CD4-positive, alpha-beta T cell treated with Interferon alpha-2 for 1 hour (primary cell): ENCODE results near the gene PRKN.
"Not testable (repeated sequence)": the region's sequence is repeated elsewhere in the genome, so short reads cannot be mapped to it uniquely, and the experiment has no call there.

Source experiments
- DNase-seq, 2 donors: peaks; one replicate each; pipeline ENCODE4 v3.0.0-alpha.2; 2020 to 2022

The PRKN gene

DNA sequence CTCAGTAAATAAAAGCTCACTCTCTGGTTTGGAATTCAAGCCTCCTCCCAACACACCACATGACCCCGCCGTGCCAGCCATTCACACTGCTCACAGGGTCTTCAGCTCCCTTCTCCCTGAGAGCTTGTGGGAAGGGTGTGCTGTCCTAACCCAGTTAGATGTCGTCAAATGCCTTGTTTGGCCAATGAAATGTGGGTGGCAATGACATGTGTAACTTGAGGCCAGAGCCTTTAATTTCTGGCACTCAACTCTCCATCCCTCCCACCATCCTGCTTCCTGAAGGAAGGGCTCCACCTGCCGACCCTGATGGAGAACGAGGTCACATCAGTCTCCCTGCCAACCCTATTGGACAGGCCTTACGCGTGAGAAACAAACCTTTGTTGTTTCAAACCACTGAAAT, 1229.2 kb downstream of the PRKN start:
- no peak for DNase-seq

DNA sequence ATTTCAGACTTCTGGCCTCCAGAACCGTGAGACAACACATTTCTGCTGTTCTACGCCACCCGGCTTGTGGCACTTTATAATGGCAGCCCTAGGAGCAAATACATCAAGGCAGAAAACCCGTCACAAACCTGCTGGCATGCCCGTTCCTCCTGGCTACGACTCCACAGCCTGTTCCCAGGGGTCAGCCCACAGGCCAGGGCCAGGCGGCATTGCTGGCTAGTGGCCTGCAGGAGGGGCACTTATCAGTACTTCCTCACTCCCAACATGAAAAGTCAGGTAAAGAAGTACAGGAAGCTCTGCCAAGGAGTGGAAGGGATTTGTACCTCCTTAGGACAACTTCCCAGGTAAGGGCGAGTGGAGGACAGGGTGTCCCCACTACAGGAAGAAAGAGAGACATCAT, 1230.6 kb downstream of the PRKN start:
- no peak for DNase-seq

- DNase-seq = not testable (repeated sequence)
Observed at GRCh38 chr6:161496271-161496670, 1231.3 kb downstream of the PRKN start.

DNA sequence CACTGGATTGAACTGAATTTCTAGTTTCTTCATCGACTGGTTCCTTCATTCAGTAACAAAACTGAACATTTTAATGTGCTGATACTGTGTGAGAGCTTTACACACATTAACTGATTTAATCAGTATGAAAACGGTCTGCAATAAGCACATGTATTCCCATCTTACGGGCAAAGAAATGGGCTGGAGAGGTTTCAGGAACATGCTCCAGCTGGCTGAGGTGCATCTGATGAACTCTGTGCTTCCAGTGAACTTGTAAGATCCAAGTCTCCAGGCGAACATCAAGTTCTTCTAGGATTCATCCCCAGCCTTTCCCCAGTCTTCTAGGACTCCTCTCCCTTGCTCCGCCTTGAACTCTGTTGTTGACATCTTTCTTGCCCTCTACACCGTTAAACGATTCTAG, 1233.0 kb downstream of the PRKN start:
- DNase-seq = no peak

DNA sequence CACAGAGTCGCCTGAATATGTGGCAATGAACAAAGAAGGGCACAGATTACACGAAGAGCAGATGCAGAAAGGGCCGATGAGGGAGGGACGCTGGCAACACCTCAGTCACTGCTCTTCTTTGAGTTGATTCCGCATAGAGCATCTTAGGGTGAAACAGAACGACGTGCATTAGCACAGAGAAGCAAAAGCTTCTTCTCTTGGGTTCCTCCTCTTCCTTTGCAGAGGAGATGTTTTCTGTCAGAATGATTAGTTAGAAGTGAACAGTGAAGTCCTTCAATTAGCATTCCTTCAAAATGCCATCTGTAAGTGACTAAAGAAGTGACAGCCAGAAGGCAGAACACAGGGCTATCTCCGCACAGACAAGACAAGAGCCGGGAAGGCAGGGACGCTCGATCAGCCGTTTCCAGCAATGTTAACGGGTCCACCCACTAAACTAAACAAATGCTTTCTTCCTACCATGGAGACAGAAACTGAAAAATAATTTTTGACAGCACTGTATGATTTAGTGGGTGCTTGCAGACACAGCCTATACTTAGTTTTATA, 1233.9 kb downstream of the PRKN start:
- no peak for DNase-seq

DNA sequence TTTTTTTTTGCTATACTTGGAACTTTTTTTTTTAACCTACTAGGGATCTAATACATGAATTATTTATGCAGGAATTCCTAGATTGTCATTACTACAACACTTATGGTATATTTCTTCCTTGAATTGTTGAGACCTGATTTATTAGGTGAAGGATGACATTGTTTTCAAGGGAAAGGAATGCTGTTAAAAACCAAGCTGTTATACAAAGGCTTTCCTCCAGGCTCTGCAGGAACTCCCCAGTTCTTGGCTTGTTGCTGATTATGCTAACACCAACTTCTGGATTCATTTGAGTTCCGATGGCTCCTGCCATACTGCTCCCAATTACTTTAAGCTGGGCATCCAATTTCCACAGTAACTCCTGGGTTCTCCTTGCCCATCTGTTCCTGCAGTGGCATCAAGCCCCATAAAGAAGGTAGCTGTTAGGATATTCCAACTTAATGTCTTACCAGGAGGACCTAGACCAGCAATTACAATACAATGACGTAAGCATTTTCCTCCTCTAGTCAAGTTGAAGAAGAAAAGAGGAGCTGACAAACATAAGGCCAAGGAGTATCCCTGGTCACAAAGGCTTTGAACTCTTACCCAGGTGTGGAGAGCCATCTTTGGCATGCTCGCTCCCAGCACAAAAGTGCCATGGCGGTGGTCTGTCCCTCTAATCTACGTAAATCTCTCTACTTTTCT, 1237.8 kb downstream of the PRKN start:
- DNase-seq = no peak

- DNase-seq = no peak
Observed at GRCh38 chr6:161487694-161488093, 1239.9 kb downstream of the PRKN start.

GRCh38 chr6:161487217-161487531, 1240.4 kb downstream of the PRKN start:
- DNase-seq = no peak

GRCh38 chr6:161486361-161487216, 1241.0 kb downstream of the PRKN start:
- no peak for DNase-seq

GRCh38 chr6:161482517-161482858, 1245.1 kb downstream of the PRKN start:
- DNase-seq = no peak

DNA sequence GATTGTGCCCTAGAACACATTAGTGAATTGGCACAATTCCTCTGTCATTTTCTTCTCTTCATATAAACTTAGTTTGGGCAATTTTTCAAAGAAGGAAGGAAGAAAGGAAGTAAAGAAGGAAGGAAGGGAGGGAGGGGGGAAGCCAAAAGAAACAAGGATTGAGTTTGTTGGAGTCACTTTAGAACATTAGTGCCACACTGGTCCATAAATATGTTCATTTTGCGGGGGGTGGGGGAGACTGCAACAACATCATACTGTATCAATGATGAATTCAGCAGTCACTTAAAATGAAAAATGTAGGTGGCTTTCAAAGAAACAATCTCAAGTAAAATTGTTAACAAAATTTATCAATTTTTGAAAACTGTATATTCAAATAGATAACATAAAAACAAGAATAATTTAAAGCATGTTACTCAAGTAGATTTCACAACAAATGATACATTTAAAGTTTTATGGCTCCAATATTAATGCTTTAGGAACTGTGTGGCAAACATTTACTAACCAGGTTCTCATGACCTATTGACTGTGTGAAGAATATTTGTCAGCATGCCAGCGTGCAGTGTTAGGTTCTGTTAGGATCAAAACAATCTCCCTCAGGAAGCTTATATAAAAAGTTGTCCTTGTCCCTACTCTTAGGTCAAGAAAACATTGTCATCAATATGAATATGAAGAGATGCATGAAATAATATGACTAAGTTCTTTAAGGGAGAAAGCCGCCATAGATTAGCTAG, 1245.6 kb downstream of the PRKN start:
- no peak for DNase-seq

- DNase-seq = no peak
Observed at GRCh38 chr6:161480421-161481155, 1247.0 kb downstream of the PRKN start.

DNA sequence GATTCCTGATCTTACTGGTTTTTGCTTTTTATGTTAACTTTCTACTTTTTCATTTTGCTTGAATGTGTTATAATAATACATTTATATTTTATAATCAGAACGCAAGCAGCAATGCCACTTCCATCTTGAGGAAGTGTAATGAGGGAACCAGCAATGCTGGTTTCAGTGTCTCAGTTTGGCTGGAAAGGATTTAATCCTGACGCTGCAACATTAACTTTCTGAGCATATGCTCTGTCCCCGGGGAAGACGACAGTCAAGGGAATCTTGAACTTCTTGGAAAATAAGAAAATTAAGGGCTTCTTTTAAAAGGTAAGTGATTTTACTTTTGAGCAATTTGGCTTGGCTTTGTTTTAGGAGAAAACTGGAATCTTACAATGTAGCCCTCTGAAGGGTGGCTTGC, 1248.2 kb downstream of the PRKN start:
- DNase-seq = no peak

- DNase-seq = no peak
Observed at GRCh38 chr6:161477876-161478425, 1249.6 kb downstream of the PRKN start.

DNA sequence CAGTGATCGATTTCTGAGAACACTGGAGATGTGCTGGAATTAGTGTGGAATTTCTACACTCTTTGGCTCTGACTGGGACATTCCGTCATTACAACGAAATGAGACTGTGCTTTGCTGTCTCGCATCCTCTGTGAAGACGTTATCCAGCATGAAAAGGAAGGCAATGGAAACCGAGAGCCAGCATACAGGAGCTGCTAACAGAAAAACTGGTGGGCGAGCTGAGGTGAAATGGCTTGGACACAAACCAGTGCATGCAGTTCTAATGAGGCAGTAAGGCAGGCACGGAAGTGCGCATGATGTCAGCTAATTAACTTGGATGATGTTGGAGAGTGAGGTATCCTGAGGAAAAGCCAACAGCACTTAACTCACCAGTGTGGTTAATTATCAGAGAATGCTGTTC, 1250.9 kb downstream of the PRKN start:
- DNase-seq = no peak

- no peak for DNase-seq
Observed at GRCh38 chr6:161465403-161465802, 1262.2 kb downstream of the PRKN start.

GRCh38 chr6:161463071-161463470, 1264.5 kb downstream of the PRKN start:
- no peak for DNase-seq

- no peak for DNase-seq
Observed at GRCh38 chr6:161462148-161462547, 1265.4 kb downstream of the PRKN start.

GRCh38 chr6:161459008-161459615, 1268.5 kb downstream of the PRKN start:
- DNase-seq = no peak

DNA sequence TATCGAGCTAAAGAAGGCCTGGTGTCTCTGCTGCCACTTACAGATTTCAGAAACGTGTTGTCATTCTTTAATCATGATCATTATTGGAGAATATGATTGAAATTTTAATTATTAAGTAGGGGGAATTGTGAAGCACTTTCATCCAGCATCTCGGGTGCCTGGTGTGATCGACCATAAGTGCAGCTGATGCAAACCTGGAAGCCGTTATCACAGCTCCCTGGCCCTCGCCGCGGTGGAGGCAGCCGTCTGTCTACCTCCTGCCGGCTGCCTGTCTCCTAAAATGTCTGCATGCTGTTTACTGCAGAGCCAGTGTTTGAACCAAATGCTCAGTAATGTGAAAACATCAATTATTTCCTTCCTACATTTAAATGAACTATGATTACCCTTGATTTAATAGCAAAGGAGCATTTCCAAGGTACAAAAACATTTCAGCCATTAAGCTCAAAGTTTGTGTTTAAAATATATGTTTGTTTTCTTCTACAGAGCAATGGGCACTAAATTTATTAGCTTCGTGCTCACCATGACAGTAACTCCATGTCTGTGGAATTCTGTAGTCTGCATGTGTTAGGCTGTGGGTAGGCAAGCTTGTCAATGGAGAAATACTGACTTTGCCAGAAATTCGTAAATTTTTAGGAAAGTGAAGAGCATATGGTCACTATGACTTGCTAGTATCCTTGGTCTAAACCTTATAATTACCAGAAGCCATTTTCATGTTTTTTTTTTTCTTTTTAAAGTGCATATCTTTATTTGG, 1269.2 kb downstream of the PRKN start:
- no peak for DNase-seq

DNA sequence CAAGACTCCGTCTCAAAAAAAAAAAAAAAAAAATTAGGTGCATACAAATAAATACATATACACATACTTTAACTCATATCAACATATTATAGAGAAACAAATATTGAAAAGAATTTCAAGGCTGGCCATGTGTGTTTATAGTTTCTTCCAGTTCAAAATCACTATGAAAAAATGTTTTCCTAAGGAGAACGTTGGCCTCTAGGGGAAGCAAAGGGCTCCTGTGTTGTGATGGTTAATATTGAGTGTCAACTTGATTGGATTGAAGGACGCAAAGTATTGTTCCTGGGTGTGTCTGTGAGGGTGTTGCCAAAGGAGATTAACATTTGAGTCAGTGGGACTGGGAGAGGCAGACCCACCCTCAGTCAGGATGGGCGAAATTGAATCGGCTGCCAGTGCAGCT, 1271.7 kb downstream of the PRKN start:
- no peak for DNase-seq

- no peak for DNase-seq
Observed at GRCh38 chr6:161453558-161453957, 1274.0 kb downstream of the PRKN start.
